Memory B cell (primary cell): Measurements from ENCODE around the gene ERN2.

Experiments
- ATAC-seq: fragments of 150-1000 bp; cut with Tn5 transposase; 2 replicates; pipeline ENCODE4 v1.10.0; 2021; ENCODE audit warnings: low read depth, mild to moderate bottlenecking, moderate library complexity
- DNase-seq, 2 donors: peaks; one replicate each; pipeline ENCODE4 v3.0.0; 2022; ENCODE audit warnings: low spot score in 2 of 2
- H3K27ac Mint-ChIP-seq: one replicate; pipeline ENCODE4 v1.8.0; 2022; ENCODE audit warnings: mild to moderate bottlenecking, moderate library complexity, mixed read lengths
- H3K27me3 Mint-ChIP-seq: one replicate; pipeline ENCODE4 v1.8.0; 2022; ENCODE audit warnings: mixed read lengths
- H3K36me3 Mint-ChIP-seq: one replicate; pipeline ENCODE4 v1.8.0; 2022; ENCODE audit warnings: mild to moderate bottlenecking, mixed read lengths
- H3K4me1 Mint-ChIP-seq: one replicate; pipeline ENCODE4 v1.8.0; 2022; ENCODE audit warnings: mixed read lengths
- H3K4me3 Mint-ChIP-seq: one replicate; pipeline ENCODE4 v1.8.0; 2022; ENCODE audit warnings: mild to moderate bottlenecking, moderate library complexity, mixed read lengths
- H3K9me3 Mint-ChIP-seq: one replicate; pipeline ENCODE4 v1.8.0; 2022; ENCODE audit warnings: mixed read lengths

The ERN2 gene

DNA sequence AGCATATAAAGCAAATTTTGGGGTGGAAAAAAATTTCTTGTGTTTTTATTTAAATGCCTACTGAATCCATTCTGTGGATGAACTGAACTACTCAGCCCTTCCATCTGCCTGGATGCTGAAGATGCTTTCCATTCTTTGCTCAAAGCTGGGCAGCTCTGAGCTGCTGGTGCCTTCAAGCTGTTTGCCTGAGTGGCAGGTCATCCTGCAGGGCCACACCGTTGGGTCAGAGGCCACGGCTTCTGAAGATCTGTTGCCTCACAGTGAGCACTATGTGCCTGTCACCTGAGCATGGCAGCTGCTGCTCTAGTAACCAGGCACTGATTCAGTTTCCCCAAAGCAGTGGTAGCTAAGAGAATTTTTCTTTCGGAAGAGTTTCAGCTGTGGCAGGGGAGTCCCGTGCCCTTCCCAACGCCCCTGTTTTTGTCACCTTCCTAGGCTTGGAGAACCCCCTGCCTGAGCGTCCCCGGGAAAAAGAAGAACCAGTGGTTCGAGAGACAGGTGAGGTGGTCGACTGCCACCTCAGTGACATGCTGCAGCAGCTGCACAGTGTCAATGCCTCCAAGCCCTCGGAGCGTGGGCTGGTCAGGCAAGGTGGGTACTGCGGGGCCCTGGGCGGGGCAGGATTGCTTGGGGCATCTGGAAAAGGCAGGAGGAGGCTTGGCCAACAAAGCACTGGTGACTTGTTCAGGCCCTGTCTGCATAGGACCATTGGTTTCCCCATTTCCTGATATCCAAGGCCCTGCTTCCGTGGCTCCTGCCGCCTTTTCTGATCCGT, 25.8 kb downstream of the ERN2 start:
- Mint-ChIP-seq H3K9me3 (no peaks in the 10 kb centered on the region), H3K4me3 (no peak overlapping the region), H3K27me3 (no peaks in the 10 kb centered on the region), H3K27ac (no peak overlapping the region), H3K4me1 (no peaks in the 10 kb centered on the region), H3K36me3 (peaks cover 18% of the 10 kb centered on the region)
- DNase-seq (no peak), ATAC-seq (no peak)

GRCh38 chr16:23683487-23683886, 29.5 kb downstream of the ERN2 start:
- Mint-ChIP-seq H3K4me1 (peaks cover 8% of the 10 kb centered on the region), H3K36me3 (peaks cover 8% of the 10 kb centered on the region), H3K4me3 (no peak overlapping the region), H3K27ac (no peak overlapping the region), H3K9me3 (no peaks in the 10 kb centered on the region), H3K27me3 (no peaks in the 10 kb centered on the region)
- ATAC-seq, result no peak
- DNase-seq, result no peak

DNA sequence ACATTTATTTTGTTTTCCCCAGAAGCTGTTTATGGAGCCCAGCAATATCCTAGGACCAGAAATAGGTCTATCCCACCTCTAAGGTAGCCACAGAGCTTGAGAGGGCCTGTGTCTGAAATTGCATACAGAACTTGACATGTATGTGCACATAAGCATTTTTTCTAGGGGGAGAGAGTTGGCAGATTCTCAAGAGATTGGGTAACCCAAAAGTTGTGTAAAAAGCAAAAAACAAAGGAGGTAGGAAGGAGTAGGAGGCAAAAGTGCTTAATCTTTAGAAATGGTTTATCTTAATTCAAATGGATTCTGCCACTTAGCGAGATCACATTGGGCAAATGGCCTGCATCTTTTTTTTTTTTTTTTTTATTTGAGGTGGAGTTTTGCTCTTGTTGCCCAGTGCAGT, 30.8 kb downstream of the ERN2 start:
- ATAC-seq (no peak), DNase-seq (no peak)
- peaks cover 6% of the 10 kb centered on the region for H3K36me3 Mint-ChIP-seq
- H3K4me1 Mint-ChIP-seq, result peaks cover 12% of the 10 kb centered on the region
- no peak overlapping the region for H3K4me3 Mint-ChIP-seq
- H3K27ac Mint-ChIP-seq, result no peak overlapping the region
- no peaks in the 10 kb centered on the region for H3K9me3 Mint-ChIP-seq
- H3K27me3 Mint-ChIP-seq, result no peaks in the 10 kb centered on the region

DNA sequence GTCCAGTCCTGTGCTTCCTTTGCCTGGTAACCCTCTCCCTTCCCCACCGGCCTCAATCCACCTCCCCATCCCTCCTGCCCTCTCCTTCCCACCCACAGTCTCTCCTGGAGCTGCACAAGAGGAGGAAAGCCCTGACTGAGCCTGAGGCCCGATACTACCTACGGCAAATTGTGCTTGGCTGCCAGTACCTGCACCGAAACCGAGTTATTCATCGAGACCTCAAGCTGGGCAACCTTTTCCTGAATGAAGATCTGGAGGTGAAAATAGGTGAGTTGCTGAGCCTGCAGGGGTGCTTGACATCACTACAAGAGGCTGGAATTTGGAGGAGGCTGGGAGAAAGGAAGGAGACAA, 33.1 kb downstream of the ERN2 start:
- Mint-ChIP-seq H3K9me3 (no peaks in the 10 kb centered on the region), H3K27ac (no peak overlapping the region), H3K4me1 (peaks cover 12% of the 10 kb centered on the region), H3K36me3 (peaks cover 4% of the 10 kb centered on the region), H3K27me3 (no peaks in the 10 kb centered on the region), H3K4me3 (no peak overlapping the region)
- DNase-seq, result no peak
- ATAC-seq, result no peak

GRCh38 chr16:23679274-23679985, 33.6 kb downstream of the ERN2 start:
- Mint-ChIP-seq H3K9me3 (no peaks in the 10 kb centered on the region), H3K27me3 (no peaks in the 10 kb centered on the region), H3K4me1 (peaks cover 12% of the 10 kb centered on the region), H3K36me3 (peaks cover 4% of the 10 kb centered on the region), H3K27ac (no peak overlapping the region), H3K4me3 (peak overlapping the region; percentile 88)
- ATAC-seq (peak; percentile 18), DNase-seq (peak in 1 of 2 donors; percentile 9)

- DNase-seq (peak; percentile 34 to 59), ATAC-seq (peak; percentile 96)
- Mint-ChIP-seq H3K9me3 (no peaks in the 10 kb centered on the region), H3K36me3 (peaks cover 2% of the 10 kb centered on the region), H3K4me1 (peaks cover 12% of the 10 kb centered on the region), H3K27me3 (no peaks in the 10 kb centered on the region), H3K27ac (no peak within 1 kb of the TSS), H3K4me3 (peak within 1 kb of the TSS; percentile 88)
Measured at GRCh38 chr16:23678430-23679273, 34.4 kb downstream of the ERN2 start, which contains the start of gene PLK1. PLK1 (plus strand) TSS chr16:23678889; CDS start chr16:23678933, 44 bp downstream.

GRCh38 chr16:23676924-23677480, 36.0 kb downstream of the ERN2 start:
- no peaks in the 10 kb centered on the region for H3K27me3 Mint-ChIP-seq
- no peak overlapping the region for H3K4me3 Mint-ChIP-seq
- H3K27ac Mint-ChIP-seq, result peak overlapping the region; percentile 28
- H3K9me3 Mint-ChIP-seq, result no peaks in the 10 kb centered on the region
- no peak for ATAC-seq
- no peak for DNase-seq
- no peaks in the 10 kb centered on the region for H3K36me3 Mint-ChIP-seq
- peaks cover 12% of the 10 kb centered on the region for H3K4me1 Mint-ChIP-seq

GRCh38 chr16:23673971-23674614, 38.9 kb downstream of the ERN2 start:
- peaks cover 9% of the 10 kb centered on the region for H3K36me3 Mint-ChIP-seq
- ATAC-seq, result no peak
- H3K27ac Mint-ChIP-seq, result no peak overlapping the region
- no peak for DNase-seq
- peaks cover 18% of the 10 kb centered on the region for H3K4me1 Mint-ChIP-seq
- H3K9me3 Mint-ChIP-seq, result no peaks in the 10 kb centered on the region
- H3K4me3 Mint-ChIP-seq, result no peak overlapping the region
- H3K27me3 Mint-ChIP-seq, result no peaks in the 10 kb centered on the region

DNA sequence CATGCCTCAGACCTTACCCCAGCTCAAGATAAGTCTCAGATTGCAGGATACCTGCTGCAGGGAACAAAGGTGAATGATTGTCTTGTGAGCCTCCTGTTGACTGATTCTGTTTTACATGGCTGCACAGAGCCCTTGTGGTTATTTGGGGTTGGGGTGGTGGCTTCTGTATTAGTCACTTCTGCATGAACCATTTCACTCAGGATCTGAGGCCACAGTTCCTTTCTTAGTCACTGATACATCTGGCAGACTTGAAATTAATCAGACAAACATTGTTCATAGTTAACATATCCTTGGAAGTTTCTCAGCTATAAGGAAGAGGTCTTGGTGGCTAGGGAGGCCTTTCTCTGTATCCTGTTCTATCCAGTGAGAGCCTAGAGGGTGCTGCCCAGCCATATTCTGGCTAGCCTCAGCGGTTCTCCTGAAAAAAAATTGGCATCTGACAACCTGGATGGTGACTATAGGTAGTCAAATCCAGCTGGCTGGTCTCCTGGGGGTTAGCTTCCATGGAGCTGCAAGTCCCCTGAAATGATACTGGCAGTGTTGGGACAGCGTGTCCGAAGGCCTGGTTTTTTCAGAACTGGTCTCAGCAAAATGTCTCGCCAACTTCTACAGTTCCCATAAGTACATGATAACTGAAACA, 42.8 kb downstream of the ERN2 start:
- peaks cover 30% of the 10 kb centered on the region for H3K36me3 Mint-ChIP-seq
- DNase-seq, result peak in 1 of 2 donors; percentile 11
- peaks cover 13% of the 10 kb centered on the region for H3K4me1 Mint-ChIP-seq
- H3K4me3 Mint-ChIP-seq, result peak overlapping the region; percentile 12
- H3K9me3 Mint-ChIP-seq, result no peaks in the 10 kb centered on the region
- no peak overlapping the region for H3K27ac Mint-ChIP-seq
- peak; percentile 99 for ATAC-seq
- no peaks in the 10 kb centered on the region for H3K27me3 Mint-ChIP-seq

- no peak for ATAC-seq
- Mint-ChIP-seq H3K4me3 (no peak overlapping the region), H3K27me3 (no peaks in the 10 kb centered on the region), H3K36me3 (peaks cover 41% of the 10 kb centered on the region), H3K9me3 (no peaks in the 10 kb centered on the region), H3K4me1 (peaks cover 13% of the 10 kb centered on the region), H3K27ac (no peak overlapping the region)
- DNase-seq, result no peak
Measured at GRCh38 chr16:23668873-23669272, 44.1 kb downstream of the ERN2 start.

- Mint-ChIP-seq H3K4me3 (no peak overlapping the region), H3K4me1 (peaks cover 13% of the 10 kb centered on the region), H3K9me3 (no peaks in the 10 kb centered on the region), H3K27ac (no peak overlapping the region), H3K36me3 (peaks cover 45% of the 10 kb centered on the region), H3K27me3 (no peaks in the 10 kb centered on the region)
- DNase-seq (no peak), ATAC-seq (no peak)
Measured at GRCh38 chr16:23668225-23668624, 44.8 kb downstream of the ERN2 start.

DNA sequence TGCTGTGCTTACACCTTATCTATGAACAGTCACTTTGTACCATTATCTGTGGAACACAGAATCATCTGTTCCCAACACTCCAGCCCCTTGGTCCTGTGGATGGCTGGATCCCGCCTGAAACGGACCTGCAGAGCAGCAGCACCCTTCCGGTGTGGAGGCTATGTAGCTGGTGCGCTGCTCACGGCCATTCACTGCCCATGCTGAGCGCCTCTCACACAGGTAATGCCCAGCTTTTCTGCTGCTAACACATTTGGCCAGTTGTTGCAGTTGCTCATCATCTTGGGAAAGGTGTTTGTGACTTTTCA, 45.7 kb downstream of the ERN2 start:
- Mint-ChIP-seq H3K9me3 (no peaks in the 10 kb centered on the region), H3K27ac (no peak overlapping the region), H3K27me3 (no peaks in the 10 kb centered on the region), H3K4me1 (peaks cover 13% of the 10 kb centered on the region), H3K4me3 (no peak overlapping the region), H3K36me3 (peaks cover 50% of the 10 kb centered on the region)
- ATAC-seq (no peak), DNase-seq (no peak)
